NB4 (cell line): Measurements from ENCODE around the gene RAP1GAP.

ENCODE experiments used
- DNase-seq: peaks from one replicate; pipeline ENCODE4 v3.0.0; 2010; ENCODE audit warnings: low read depth
- H3K4me3 ChIP-seq: one replicate; pipeline ENCODE4 v1.5.1; 2011; ENCODE audit warnings: mild to moderate bottlenecking, low read depth, low read length, moderate library complexity
- CTCF ChIP-seq: IDR thresholded peaks from one replicate; pipeline ENCODE4 v1.5.1; 2012; ENCODE audit warnings: low read depth, low read length
- MAX ChIP-seq: IDR thresholded peaks from 2 replicates; pipeline ENCODE4 v1.6.1; 2011; ENCODE audit warnings: low read depth, low read length
- MYC ChIP-seq: IDR thresholded peaks from 2 replicates; pipeline ENCODE4 v1.6.1; 2011; ENCODE audit warnings: low read depth, low read length
- POLR2A ChIP-seq: IDR thresholded peaks from 2 replicates; pipeline ENCODE4 v1.6.1; 2011; ENCODE audit warnings: mild to moderate bottlenecking; ENCODE audit not compliant: insufficient read length; ENCODE audit errors: extremely low read depth

Gene RAP1GAP

GRCh38 chr1:21630571-21631343, 38.4 kb downstream of the RAP1GAP start:
- no peak for TF ChIP-seq POLR2A
- no peak for TF ChIP-seq MYC
- no peak for TF ChIP-seq MAX
- no peak for TF ChIP-seq CTCF
- no peak for DNase-seq
- no peak overlapping the region for H3K4me3 ChIP-seq

- no peak overlapping the region for H3K4me3 ChIP-seq
- TF ChIP-seq MAX: no peak
- no peak for TF ChIP-seq MYC
- no peak for TF ChIP-seq CTCF
- TF ChIP-seq POLR2A: no peak
- DNase-seq: no peak
Measured at GRCh38 chr1:21629971-21630370, 39.2 kb downstream of the RAP1GAP start.

GRCh38 chr1:21628798-21629393, 40.3 kb downstream of the RAP1GAP start:
- H3K4me3 ChIP-seq: no peak overlapping the region
- peak; percentile 39 for DNase-seq
- TF ChIP-seq MAX: no peak
- TF ChIP-seq CTCF: no peak
- TF ChIP-seq MYC: no peak

- peak; percentile 38 for DNase-seq
- H3K4me3 ChIP-seq: no peak overlapping the region
- TF ChIP-seq MAX (no peak), CTCF (no peak), POLR2A (no peak), MYC (no peak)
Measured at GRCh38 chr1:21626921-21627339, 42.2 kb downstream of the RAP1GAP start.

- TF ChIP-seq CTCF (no peak), MAX (no peak), POLR2A (no peak), MYC (no peak)
- H3K4me3 ChIP-seq: no peak overlapping the region
- DNase-seq: no peak
Measured at GRCh38 chr1:21625390-21626190, 43.6 kb downstream of the RAP1GAP start.
